GM21423 (cell line): ENCODE results near the gene ZBTB7C.

Source experiments
- ATAC-seq: cut with Tn5 transposase; IDR thresholded peaks from one replicate; pipeline ENCODE4 v1.9.1; 2021; ENCODE audit warnings: mild to moderate bottlenecking, moderate library complexity; ENCODE audit not compliant: unreplicated experiment

The ZBTB7C gene

DNA sequence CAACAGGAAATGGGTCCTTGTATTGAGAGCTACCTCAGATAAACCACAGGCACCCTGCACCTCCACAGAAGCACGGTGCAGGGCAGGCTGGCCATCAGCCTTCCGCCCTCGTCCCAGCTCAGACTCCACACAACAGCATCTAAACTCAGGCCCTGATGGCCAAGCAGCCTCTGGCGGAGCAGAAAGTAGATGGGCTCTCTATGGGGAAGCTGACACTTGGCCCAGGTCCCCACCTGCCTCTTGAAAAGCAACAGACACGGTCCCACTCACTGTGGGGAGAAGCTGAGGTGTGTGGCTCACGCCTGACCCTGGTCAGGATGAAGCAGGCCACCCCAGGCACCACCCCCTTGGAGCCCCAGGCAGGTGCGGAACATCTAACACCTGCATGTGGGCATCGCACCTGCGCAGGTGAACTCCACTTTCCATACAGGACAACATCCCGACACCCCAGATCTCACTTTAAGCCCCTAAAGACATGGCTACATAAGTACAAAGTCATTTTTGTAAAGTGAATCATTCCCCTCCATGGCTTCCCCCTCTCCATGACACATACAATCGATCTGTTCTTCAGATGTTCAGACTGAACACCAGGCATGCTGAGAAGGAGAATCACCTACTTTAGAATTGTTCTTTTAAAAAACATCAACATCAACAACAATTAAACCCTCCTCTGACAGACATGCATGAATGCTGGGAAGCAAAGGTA lies 208.4 kb downstream of the ZBTB7C start:
- ATAC-seq, result no peak

DNA sequence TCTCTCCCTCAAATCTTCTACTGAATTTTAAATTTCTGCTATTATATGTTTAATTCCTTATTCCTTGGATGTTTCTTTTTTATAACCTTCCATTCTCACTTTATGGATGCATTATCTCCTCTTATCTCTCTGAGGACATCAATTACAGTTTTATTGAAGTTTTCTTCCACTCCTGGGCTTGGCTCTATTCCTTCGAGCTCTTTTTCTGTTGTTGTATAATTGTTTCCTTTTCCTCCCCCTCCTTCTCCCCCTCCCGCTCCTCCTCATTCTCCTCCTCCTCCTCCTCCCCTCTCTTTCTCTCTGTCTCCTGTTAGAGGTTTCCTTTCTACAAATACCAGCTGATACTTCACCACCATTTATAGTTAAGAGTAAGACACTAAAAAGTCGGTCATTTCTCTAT lies 209.8 kb downstream of the ZBTB7C start:
- ATAC-seq, result no peak

DNA sequence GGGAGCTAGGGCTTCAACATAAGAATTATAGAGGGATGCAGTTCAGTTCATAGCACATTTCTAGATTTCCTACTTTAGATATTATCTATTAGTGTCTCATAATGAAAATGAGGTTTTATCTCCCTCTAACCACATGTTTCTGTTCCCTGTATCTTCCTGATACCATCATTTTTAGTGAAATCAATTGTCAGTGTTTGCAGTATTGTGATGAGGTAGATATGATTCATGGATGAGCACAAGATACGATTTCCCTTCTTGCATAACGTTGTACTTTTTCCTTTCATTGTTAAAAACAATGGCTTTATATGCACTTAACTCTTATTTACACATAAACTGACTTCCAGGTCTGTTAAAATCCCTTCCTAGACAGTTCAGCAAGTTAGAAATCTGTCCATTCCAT lies 211.4 kb downstream of the ZBTB7C start:
- no peak for ATAC-seq

DNA sequence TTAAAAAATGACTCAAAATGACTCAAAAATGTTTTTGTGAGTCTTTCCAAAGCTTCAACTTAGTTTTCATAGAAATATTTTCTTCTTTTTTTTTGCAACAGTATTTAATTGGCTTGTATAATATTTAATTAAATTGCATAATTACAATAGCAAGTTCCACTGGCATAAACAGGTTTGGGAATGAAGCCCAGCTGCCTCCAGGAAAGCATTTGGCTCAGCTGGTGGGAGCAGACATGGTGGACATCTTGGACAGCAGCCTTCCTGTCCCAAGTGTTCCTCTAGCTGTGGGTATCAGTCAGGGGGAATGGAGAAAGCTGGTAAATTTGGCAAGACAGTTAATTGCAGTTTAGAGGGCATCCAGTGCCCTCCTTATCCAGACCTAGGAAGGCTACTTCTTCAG lies 213.4 kb downstream of the ZBTB7C start:
- ATAC-seq, result no peak

DNA sequence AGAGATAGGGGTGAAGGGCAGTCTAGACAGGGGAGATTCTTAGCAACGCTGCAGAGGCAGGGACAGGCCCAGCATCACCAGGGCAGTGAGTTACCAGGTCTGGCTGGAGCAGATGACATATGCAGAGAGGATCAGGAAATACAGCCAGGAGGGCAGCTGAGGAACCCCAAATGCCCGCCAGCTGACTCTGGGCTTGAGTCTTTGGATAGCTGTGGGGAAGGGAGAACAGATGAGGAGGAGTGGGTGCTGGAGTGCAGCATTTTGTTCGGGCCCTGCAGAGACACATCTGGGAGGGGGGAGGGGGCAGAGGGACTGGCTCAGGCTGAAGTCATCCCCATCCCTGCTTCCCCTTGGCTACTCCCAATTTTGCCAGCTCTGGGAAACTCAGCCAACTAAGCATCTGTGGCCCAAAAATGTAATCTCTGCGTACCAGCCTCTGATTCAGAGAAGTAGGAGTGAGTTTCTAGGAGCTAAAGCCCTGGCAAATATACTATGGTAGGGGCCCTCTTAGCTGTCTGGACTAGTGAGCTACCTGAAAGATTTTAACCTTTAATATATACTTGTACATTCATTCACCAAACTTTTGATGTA lies 214.5 kb downstream of the ZBTB7C start:
- no peak for ATAC-seq

DNA sequence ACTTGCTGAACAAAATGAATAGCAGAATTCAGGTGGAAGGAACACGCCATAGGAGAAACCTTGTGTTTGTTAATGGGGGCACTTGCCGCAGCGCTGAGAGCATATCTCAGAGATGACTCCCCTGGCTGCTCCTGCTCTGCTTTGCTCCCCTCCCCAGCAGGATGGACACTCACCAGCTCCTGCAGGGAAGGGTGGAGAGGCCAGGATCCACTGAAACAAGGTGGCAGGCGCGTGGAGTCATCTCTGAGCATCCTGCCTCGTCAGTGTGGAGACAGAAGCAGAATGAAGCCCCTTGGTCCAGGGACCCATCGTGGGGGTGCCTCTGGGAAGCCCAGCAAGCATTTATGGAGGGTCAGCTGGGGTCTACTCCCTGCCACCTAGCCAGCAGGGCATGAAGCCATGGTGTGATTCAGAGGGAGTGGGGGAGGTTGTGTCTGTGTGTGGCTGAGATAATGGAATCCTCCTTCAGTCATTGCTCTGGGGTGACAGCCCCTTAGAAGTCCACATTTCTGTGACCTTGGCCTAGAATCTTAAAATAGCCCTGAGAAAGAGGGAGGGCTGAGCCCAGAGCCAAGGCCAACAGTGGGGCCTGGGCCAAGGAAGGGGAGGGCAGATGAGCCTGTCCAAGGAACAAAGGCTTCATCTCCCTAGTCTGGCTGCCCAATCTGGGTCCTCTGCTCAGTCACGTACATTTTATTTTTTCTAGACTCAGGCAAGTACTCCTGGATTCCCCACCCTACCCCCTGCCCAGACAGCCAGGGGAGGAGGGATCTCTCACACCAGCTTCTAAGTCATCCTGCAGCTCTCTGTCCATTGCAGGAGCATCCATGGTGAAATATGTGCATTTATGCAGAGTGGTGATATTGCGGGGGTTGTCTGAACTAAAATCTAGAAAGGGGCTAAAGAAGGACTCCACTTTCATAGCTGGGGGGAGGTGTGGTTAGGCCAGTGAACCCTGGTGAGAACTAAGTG lies 215.4 kb downstream of the ZBTB7C start:
- no peak for ATAC-seq

DNA sequence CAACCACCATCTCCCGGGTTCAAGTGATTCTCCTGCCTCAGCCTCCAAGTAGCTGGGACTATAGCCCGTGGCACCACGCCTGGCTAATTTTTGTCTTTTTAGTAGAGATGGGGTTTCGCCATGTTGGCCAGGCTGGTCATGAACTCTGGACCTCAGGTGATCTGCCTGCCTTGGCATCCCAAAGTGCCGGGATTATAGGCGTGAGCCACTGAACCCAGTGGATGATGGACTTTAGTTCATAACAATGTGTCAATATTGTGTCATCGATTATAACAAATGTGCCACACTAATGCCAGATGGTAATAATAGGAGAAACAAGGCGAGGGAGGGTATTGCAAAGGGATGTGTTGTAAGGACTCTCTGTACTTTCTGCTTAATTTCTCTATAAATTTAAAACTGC lies 216.6 kb downstream of the ZBTB7C start:
- no peak for ATAC-seq

DNA sequence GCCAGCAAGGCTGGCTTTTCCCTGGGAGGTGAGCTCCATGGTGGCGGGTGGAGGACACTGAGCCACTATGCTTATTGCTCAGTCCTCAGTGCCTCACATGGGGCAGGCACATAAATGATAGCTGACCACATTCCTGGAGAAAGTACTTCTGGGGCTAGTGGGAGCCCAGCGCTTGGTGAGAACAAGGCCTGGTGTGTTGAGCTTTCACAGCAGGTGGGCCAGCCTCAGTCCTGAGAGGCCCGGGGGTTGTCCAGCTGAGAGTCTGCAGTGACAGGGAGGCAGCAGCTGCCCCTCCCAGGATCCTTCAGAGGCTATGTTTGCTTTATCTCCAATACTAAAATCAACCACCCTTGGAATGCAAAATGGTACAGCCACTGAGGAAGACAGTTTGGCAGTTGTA lies 217.7 kb downstream of the ZBTB7C start:
- no peak for ATAC-seq

DNA sequence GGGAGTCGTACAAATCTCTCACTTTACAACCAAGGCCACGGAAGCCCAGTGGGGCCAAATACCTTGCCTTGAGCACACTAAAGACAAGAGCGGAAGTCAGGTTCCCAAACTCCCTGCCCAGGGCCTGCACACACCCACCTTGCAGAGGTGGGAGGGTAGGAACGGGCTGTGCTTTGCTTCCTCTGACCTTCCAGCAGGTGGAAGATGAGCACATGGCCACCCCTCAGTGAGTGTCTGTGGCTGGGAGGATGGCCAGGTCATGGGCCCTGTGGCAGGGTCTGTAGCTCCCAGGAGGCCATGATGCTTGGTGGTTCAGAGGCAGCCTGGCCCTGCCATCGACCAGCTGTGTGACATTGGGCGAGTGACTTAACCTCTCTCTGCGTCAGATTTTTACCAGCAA lies 218.2 kb downstream of the ZBTB7C start:
- ATAC-seq, result no peak

DNA sequence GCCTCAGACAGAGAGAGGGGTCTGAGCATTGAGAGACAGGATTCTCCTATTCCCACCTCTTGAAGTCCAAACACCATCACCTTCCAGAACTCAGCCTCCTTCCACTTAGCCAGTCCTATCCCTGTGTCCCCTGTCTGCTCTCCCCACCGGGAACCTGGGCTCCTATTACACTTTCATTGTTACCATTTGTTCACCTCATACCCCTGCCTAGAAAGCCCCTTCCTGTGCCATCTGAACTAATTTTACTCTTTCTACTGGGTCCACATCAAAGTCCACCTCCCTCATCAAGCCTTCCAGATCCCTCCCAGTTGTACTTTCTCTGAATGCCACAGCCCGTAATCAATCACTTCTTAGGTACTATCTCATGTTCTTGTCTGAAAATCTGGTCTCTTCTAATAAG lies 220.6 kb downstream of the ZBTB7C start:
- ATAC-seq, result no peak

DNA sequence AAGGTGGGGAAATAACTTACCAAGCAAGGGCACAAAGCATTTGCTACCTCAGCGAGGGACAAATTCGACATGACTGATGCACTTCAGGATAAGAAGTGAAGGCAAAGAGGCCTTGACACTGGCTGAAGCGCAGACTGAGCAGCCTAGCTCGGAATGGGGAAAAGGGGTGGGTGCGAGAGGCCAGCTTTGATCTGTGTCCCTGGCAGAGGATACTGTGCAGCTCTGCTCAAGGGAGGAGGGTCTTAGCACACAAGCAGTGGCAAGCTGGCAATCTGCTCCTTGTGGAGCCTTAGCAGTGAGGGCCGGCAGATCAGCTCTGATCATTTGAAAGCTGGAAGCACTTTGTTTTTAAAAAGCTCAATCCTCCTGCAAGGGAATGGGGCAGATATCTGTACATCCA lies 222.3 kb downstream of the ZBTB7C start:
- no peak for ATAC-seq

DNA sequence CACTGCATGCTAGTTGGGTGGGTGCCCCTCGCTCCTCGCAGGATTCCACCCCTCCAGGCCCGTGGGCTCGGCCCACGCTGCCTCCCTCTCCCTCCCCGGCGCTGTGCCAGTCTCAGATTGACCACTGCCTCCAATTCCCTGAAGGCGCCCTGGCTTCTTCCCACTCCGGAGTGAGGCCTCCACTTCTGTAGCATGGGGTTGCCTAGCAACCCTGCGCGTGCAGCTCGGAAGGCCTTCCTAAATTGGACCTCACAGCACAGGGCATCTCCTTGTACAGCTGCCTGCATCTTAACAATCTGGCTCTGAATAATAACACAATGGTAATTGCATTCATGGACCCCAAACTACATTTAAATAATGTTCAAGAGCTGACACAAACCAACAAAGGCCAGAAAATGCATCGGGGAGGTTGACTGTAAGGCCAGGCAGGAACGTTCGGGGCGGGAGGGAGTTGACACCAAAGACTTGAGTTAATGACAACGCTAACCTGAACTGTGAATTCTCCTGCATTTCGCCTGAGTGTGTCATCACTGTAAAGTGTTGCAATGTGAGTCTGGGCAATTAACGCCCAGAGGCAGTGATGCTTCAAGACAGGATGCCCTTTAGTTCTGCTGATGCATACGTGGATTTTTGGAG lies 222.9 kb downstream of the ZBTB7C start:
- ATAC-seq, result no peak

DNA sequence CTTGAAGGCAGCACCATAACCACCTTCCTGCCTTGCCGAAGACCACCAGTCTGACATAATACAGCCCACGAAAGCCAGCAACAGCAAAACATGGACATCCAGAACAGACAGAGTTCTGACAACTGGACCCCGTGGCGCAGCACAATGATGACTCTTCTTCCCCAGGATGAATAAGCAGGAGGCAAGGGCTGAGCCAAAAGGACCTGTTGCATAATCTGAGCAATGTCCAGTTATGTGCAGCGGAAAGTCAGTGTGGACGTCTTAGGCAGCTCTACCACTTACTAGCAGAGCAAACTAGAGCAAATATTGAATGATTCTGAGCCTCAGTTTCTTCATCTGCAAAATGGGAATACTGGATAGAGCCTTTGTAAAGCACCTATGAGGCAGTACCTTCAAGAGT lies 225.1 kb downstream of the ZBTB7C start:
- ATAC-seq, result no peak

DNA sequence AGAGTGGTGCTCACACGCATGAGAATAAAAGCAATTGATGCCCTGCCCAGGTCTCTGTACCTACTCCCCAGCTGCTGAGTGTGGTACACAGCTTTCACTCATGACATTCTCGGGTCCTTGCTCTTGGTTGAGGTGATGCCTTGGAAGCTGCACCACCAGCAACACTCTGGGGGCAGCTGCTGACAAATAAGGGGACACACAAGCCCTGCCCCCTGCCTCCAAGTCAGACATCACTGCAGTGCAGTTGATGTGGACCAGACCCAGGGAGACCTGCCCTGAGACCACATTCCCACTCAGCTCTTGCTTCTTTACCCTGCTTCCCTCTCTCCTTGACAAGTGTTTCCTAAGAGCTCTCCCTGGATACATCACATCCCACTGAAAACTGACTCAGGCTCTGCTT lies 225.6 kb downstream of the ZBTB7C start:
- ATAC-seq, result no peak

DNA sequence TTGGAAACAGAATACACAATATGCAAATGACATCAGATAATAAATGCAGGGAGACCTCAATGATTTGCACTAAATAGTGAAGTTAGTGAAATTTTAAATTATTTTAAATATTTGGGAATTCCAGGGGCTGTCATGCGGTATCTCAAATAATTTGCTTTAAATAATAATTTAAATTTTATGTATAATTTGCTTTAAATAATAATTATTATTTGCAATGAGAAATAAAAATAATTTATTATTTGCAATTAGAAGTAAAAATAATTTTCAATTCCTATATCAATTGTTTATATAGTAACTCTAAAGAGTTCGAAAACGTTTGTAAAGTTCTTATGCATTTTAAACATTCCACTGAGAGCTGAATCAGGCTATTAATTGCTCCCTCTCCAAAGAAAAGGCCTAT lies 226.4 kb downstream of the ZBTB7C start:
- no peak for ATAC-seq

DNA sequence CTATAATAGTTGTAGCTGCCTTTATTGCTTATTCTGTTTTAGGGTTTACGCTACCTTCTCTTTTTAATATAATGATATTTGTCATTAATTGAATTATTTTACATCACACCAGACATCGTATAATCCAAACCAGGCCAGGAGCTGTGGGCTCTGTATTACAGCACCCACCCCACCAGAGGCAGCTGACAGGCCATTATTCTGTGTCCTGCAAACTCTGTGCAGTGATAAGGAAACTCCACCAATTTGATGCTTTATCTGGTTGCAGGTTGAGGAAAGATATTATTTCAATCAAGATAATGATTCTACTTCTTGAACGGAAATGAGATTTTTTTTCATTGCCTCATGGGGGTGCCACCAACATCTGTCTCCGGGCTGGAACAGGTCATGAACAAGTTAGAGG lies 227.3 kb downstream of the ZBTB7C start:
- no peak for ATAC-seq

DNA sequence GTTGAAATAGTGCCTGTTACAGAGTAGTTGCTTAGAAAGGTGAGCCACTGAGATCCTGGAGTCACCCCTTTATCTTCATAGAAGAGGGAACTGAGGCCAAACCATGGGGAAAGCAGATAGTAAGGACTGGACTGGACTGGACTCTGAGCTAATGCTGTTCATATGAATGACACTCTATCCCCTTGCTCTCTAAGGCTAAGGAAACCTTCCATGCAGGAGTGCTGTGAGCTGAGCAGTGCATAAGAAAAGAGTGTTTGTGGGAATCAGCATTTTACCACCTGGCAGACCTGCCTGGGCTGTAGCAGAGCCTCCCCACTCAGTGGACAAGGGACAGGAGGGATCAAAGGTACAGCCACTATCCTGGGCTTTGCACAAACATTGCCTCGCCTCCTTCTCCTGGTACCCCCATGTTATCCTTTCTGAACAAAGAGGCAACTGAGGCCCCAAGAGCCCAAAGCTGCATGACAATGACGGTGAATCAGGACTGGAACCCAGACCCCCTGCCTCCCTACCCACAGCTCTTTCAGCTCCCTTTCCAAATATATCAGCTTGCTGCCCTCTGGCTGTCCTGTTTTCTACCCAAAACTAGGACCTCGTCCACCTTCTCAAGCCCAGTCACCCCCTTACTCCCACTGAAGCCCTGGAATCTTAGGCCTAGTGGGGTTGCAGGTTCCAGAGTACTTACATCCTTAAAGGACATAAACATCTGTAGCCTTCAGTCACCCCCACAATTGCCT lies 227.9 kb downstream of the ZBTB7C start:
- ATAC-seq, result no peak

DNA sequence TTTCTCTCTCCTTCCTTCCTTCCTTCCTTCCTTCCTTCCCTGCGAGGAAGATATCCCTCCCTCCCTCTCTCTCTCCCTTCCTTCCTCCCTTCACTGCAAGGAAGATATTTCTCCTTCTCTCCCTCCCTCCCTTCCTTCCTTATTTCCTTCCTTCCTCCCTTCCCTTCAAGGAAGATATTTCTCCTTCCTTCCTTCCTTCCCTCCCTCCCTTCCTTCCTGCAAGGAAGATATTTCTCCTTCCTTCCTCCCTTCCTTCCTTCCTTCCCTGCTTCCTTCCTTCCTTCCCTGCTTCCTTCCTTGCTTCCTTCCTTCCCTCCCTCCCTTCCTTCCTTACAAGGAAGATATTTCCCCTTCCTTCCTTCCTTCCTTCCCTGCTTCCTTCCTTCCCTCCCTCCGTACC lies 229.5 kb downstream of the ZBTB7C start:
- ATAC-seq, result no peak

DNA sequence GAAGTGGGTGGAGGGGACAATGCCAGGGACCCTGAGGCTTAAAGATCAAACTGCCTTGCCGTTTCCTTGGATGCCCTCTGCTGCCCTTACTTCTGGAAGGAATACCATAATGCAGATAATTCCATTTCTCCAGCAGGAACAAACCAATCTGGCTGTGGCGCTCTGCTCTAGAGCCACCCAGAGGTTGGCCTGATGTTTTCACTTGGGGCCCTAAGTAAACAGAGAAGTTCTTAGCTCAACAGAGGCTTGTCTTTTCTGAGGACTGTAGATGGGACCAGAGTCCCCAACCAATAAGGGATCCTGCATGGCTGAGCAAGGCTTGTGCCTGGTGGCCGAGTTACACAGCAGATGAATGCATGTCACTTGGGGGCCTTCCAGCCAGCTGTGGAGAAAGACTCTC lies 230.2 kb downstream of the ZBTB7C start:
- ATAC-seq, result no peak

DNA sequence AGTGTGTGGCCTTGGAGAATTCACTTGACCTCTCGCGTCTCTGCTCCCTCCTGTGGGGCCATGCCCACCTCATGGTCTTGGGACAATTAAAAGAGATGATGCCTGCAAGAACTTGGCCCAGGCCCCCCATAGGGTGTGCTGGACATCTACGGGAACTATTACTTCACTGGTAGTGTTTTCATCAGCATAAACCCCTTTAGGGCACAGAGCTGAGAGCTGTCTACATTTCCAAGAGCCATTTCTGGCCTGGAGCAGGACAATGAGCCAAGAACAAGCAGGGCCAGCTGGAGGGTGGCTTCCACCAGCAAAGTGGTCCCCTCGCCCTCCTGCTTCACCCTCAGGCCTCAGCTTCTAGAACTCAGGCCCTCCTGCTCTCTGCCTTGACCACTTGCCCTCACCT lies 232.3 kb downstream of the ZBTB7C start:
- ATAC-seq, result no peak

DNA sequence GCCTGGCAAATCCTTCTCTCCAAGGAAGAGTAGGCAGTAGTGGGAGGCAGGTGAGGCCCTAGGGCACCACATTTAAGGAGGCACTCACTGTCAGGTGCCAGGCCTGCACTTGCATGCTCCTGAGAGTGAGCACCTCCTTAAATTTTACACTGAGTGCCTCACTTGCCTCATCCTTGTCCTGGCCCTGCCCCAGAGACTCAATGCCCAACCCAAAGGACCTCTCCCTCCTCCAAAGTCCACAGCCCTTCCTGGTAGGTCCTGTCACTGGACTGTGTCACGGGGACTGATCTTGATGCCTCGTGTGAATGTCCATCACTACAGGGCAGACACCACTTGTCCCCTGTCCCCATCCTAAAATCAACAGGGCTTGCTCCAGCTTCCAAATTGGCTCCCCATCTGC lies 235.6 kb downstream of the ZBTB7C start:
- no peak for ATAC-seq
